Measurements from ENCODE around the gene COL4A6.

Gene COL4A6

GRCh38 chrX:108285356-108285755 lies 152.9 kb downstream of the COL4A6 start:
- H3K9me3 ChIP-seq (ENCODE audit: control insufficient read depth, insufficient read depth, low read depth, low read length): no peaks in the 10 kb centered on the region
- ChIA-PET CTCF (interaction anchor here (0.6 to 1.3 kb wide), 2 partner anchors 61 to 751 kb away, joined by 3 read pairs; no protein-coding TSS in a partner anchor), POLR2A (no interaction called here)
- H3K36me3 ChIP-seq (ENCODE audit: control insufficient read depth in 2 of 2, insufficient read depth in 1 of 2, low read length in 2 of 2): no peaks in the 10 kb centered on the region
- H3K4me1 ChIP-seq (ENCODE audit: control insufficient read depth, insufficient read depth, low read length): no peaks in the 10 kb centered on the region
- no peak overlapping the region for H3K4me3 ChIP-seq (ENCODE audit: low read depth, low read length)
- no peak overlapping the region for H3K27ac ChIP-seq (ENCODE audit: extremely low read depth, low read depth, low read length)
- TF ChIP-seq ZNF747 (tag by site-specific recombination; IDR thresholded peaks at IDR 0.05) (no peak), ZNF449 (tag by site-specific recombination; IDR thresholded peaks at IDR 0.05) (no peak), ZNF223 (tag by site-specific recombination; IDR thresholded peaks at IDR 0.05) (no peak), FEZF1 (tag by site-specific recombination; IDR thresholded peaks at IDR 0.05) (no peak), ZNF416 (tag by site-specific recombination; IDR thresholded peaks at IDR 0.05) (no peak), SCRT1 (tag by site-specific recombination; IDR thresholded peaks at IDR 0.05; ENCODE audit: borderline replicate concordance) (no peak), ZEB2 (tag by site-specific recombination; IDR thresholded peaks at IDR 0.05) (no peak), BCL11B (tag by site-specific recombination; IDR thresholded peaks at IDR 0.05; ENCODE audit: low read depth) (no peak), ZNF692 (tag by site-specific recombination; IDR thresholded peaks at IDR 0.05) (no peak), ZBTB21 (tag by site-specific recombination; IDR thresholded peaks at IDR 0.05) (no peak), AEBP2 (tag by site-specific recombination; IDR thresholded peaks at IDR 0.05; ENCODE audit: borderline replicate concordance) (no peak), ZNF248 (tag by site-specific recombination; IDR thresholded peaks at IDR 0.05) (no peak), ZNF184 (tag by site-specific recombination; IDR thresholded peaks at IDR 0.05) (no peak), GLIS2 (tag by site-specific recombination; IDR thresholded peaks at IDR 0.05) (no peak), YY1 (tag by site-specific recombination; IDR thresholded peaks at IDR 0.05) (no peak), ZNF791 (tag by site-specific recombination; IDR thresholded peaks at IDR 0.05) (no peak), ZNF292 (tag by site-specific recombination; IDR thresholded peaks at IDR 0.05; ENCODE audit: borderline replicate concordance, low read depth) (no peak)

- Histone ChIP-seq H3K27ac (ENCODE audit: extremely low read depth, low read depth, low read length) (no peak overlapping the region), H3K36me3 (ENCODE audit: control insufficient read depth in 2 of 2, insufficient read depth in 1 of 2, low read length in 2 of 2) (no peaks in the 10 kb centered on the region), H3K9me3 (ENCODE audit: control insufficient read depth, insufficient read depth, low read depth, low read length) (no peaks in the 10 kb centered on the region), H3K4me1 (ENCODE audit: control insufficient read depth, insufficient read depth, low read length) (peaks cover 3% of the 10 kb centered on the region), H3K4me3 (ENCODE audit: low read depth, low read length) (no peak overlapping the region)
- CTCF ChIA-PET: no interaction called here
- POLR2A ChIA-PET: no interaction called here
- TF ChIP-seq ZNF184 (tag by site-specific recombination; IDR thresholded peaks at IDR 0.05): no peak
- TF ChIP-seq ZNF157 (tag by site-specific recombination; IDR thresholded peaks at IDR 0.05): no peak
- TF ChIP-seq GFI1B (tag by site-specific recombination; IDR thresholded peaks at IDR 0.05): no peak
- no peak for TF ChIP-seq AEBP2 (tag by site-specific recombination; IDR thresholded peaks at IDR 0.05; ENCODE audit: borderline replicate concordance)
- TF ChIP-seq ZNF248 (tag by site-specific recombination; IDR thresholded peaks at IDR 0.05): no peak
- TF ChIP-seq TSHZ1 (tag by site-specific recombination; IDR thresholded peaks at IDR 0.05; ENCODE audit: borderline replicate concordance): no peak
- TF ChIP-seq PRDM4 (tag by site-specific recombination; IDR thresholded peaks at IDR 0.05): no peak
- no peak for TF ChIP-seq ZNF658 (tag by site-specific recombination; IDR thresholded peaks at IDR 0.05)
- no peak for TF ChIP-seq ZNF112 (tag by site-specific recombination; IDR thresholded peaks at IDR 0.05)
These were observed 162.5 kb downstream of the COL4A6 start for GRCh38 chrX:108275732-108276131.
